Thyroid gland (tissue), 4 donors: ENCODE data around the gene KCNJ14. TPM values are rescaled to one million over a fixed set of nuclear protein-coding genes. Genes with fewer than 3 reads are reported as not detected.

Source experiments
- DNase-seq, 2 donors: peaks; one replicate each; pipeline ENCODE4 v3.0.0-alpha.2; 2019
- H3K27ac ChIP-seq, 3 donors: fragments of 200-600 bp; sonication (generic); 1 replicate in 2 of 3; 2 replicates in 1 of 3; pipeline ENCODE4 v1.5.1; 2016 to 2019; ENCODE audit warnings: mild to moderate bottlenecking in 1 of 3, moderate library complexity in 1 of 3
- H3K27me3 ChIP-seq: fragments of 200-600 bp; sonication (generic); one replicate; pipeline ENCODE4 v1.5.1; 2019
- H3K36me3 ChIP-seq, 2 donors: fragments of 200-600 bp; sonication (generic); one replicate each; pipeline ENCODE4 v1.5.1; 2016 to 2019
- H3K4me1 ChIP-seq, 2 donors: fragments of 200-600 bp; sonication (generic); one replicate each; pipeline ENCODE4 v1.5.1; 2017 to 2019
- H3K4me3 ChIP-seq, 3 donors: fragments of 200-600 bp; sonication (generic); replicated peaks in 1 of 3; 1 replicate in 2 of 3; 2 replicates in 1 of 3; pipeline ENCODE4 v1.5.1; 2016; ENCODE audit warnings: mild to moderate bottlenecking in 1 of 3
- H3K9me3 ChIP-seq: fragments of 200-600 bp; sonication (generic); one replicate; pipeline ENCODE4 v1.5.1; 2017
- CTCF ChIP-seq, 6 experiments: fragments of 200-600 bp in 3 of 6; fragments of 450-650 bp in 3 of 6; sonication (generic) in 3 of 6; IDR thresholded peaks; one replicate each; pipeline ENCODE4 v1.5.1; 2016 to 2019; ENCODE audit warnings: antibody characterized with exemption in 6 of 6, mild to moderate bottlenecking in 2 of 6, inconsistent platforms in 1 of 6, moderate library complexity in 1 of 6
- POLR2A ChIP-seq, 2 donors: fragments of 450-650 bp; IDR thresholded peaks; one replicate each; pipeline ENCODE4 v1.6.1; 2017; ENCODE audit warnings: antibody characterized with exemption in 2 of 2, mild to moderate bottlenecking in 2 of 2, moderate library complexity in 1 of 2
- WGBS, 2 donors: methylation state at CpG; one replicate each; pipeline ENCODE4 v1.1.5; 2017; 5-methylcytosine and 5-hydroxymethylcytosine counted together
- intact Hi-C: fragments of 100-400 bp; cut with DNase I; formaldehyde crosslinking; loops from one replicate; pipeline ENCODE4 v1.15.1; 2023
- total RNA-seq, 4 donors: library from RNA; depleted of rRNA; stranded (reverse); fragments of >200 nt; gene quantifications; one replicate each; pipeline ENCODE4 v1.2.3, GENCODE V29; 2016

The KCNJ14 gene
- total RNA-seq, 4 donors from 2014 or later: 1.2 to 1.9 (median 1.4) TPM

GRCh38 chr19:48477067-48477685, 21.8 kb downstream of the KCNJ14 start:
- intact Hi-C loops: no loop called here
- H3K9me3 ChIP-seq: no peaks in the 10 kb centered on the region
- peaks cover 17 to 26% of the 10 kb centered on the region in 2 donors for H3K4me1 ChIP-seq
- 83 to 87% methylated on average over 10 of the region's 10 CpGs for WGBS, 2 donors
- no peak overlapping the region for H3K4me3 ChIP-seq
- H3K27me3 ChIP-seq: no peaks in the 10 kb centered on the region
- H3K36me3 ChIP-seq: peaks cover 56 to 59% of the 10 kb centered on the region in 2 donors
- H3K27ac ChIP-seq: peak overlapping the region in 1 of 3 donors; percentile 23
- no peak for DNase-seq
- no peak for TF ChIP-seq CTCF (IDR thresholded peaks at IDR 0.05)

- Histone ChIP-seq H3K36me3 (peaks cover 50 to 55% of the 10 kb centered on the region in 2 donors), H3K27me3 (no peaks in the 10 kb centered on the region), H3K4me1 (peaks cover 11 to 19% of the 10 kb centered on the region in 2 donors), H3K9me3 (no peaks in the 10 kb centered on the region), H3K27ac (no peak overlapping the region), H3K4me3 (no peak overlapping the region)
- DNase-seq: no peak
- intact Hi-C loops: no loop called here
- WGBS, 2 donors: 86 to 89% methylated on average over 19 to 22 of the region's 22 CpGs
- TF ChIP-seq POLR2A (IDR thresholded peaks at IDR 0.05): no peak
- TF ChIP-seq CTCF (IDR thresholded peaks at IDR 0.05): no peak
These were observed 22.4 kb downstream of the KCNJ14 start for GRCh38 chr19:48477698-48478338.

- Histone ChIP-seq H3K36me3 (peaks cover 45 to 47% of the 10 kb centered on the region in 2 donors), H3K27me3 (no peaks in the 10 kb centered on the region), H3K4me3 (no peak overlapping the region), H3K27ac (no peak overlapping the region), H3K4me1 (peaks cover 3 to 12% of the 10 kb centered on the region in 2 donors), H3K9me3 (no peaks in the 10 kb centered on the region)
- no peak for DNase-seq
- WGBS, 2 donors: 90 to 91% methylated on average over 14 to 19 of the region's 29 CpGs
- intact Hi-C loops: no loop called here
- TF ChIP-seq POLR2A (IDR thresholded peaks at IDR 0.05) (no peak), CTCF (IDR thresholded peaks at IDR 0.05) (no peak)
These were observed 23.2 kb downstream of the KCNJ14 start for GRCh38 chr19:48478339-48479256.

- Histone ChIP-seq H3K27ac (peak overlapping the region in 1 of 3 donors; percentile 65), H3K9me3 (no peaks in the 10 kb centered on the region), H3K36me3 (peaks cover 35 to 36% of the 10 kb centered on the region in 2 donors), H3K4me1 (peaks cover 0 to 4% of the 10 kb centered on the region in 2 donors), H3K27me3 (no peaks in the 10 kb centered on the region), H3K4me3 (no peak overlapping the region)
- WGBS, 2 donors: 87 to 94% methylated on average over 5 to 7 of the region's 7 CpGs
- DNase-seq: no peak
- TF ChIP-seq POLR2A (IDR thresholded peaks at IDR 0.05) (no peak), CTCF (IDR thresholded peaks at IDR 0.05) (no peak)
- intact Hi-C loops: no loop called here
These were observed 24.3 kb downstream of the KCNJ14 start for GRCh38 chr19:48479686-48480085.
